GM06990 (cell line): ENCODE results near the gene ELL3.
"Not testable (repeated sequence)": the region's sequence is repeated elsewhere in the genome, so short reads cannot be mapped to it uniquely, and the experiment has no call there.

Experiments
- DNase-seq: peaks from one replicate; pipeline ENCODE4 v3.0.0-alpha.2; 2011; ENCODE audit not compliant: insufficient read length; ENCODE audit errors: extremely low read depth
- H3K27me3 ChIP-seq: replicated peaks from 2 replicates; pipeline ENCODE4 v1.6.0; 2011; ENCODE audit warnings: low read length; ENCODE audit not compliant: control insufficient read depth, insufficient read depth
- H3K36me3 ChIP-seq: 2 replicates; pipeline ENCODE4 v1.5.1; 2011; ENCODE audit warnings: low read length; ENCODE audit not compliant: control insufficient read depth, insufficient read depth
- H3K4me3 ChIP-seq: replicated peaks from 2 replicates; pipeline ENCODE4 v1.5.1; 2011; ENCODE audit warnings: low read depth, mild to moderate bottlenecking, control low read depth, low read length
- TF ChIP-seq, protein P1 (sequence below): IDR thresholded peaks from 2 replicates; pipeline ENCODE4 v1.5.1; 2011; ENCODE audit warnings: low read length, control low read depth, mild to moderate bottlenecking, inconsistent platforms; ENCODE audit not compliant: insufficient read depth, poor library complexity, severe bottlenecking

ELL3 gene

DNA sequence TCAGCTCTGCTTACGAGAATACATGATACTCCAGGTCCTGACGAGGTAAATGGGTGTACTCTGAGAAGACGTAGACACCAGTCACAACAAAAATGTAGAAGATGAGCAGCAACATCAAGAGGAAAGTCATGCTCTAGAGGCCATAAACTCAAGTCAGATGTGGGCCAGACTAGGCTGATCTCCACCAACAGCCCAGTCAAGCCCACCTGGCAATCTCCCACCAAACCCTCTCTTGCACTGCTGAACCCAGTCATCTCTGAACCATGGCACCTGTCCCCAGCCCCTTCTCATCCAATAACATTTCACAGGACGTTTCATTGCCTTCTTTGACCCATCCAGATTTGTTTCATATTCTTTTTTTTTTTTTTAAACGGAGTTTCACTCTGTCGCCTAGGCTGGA, 41.4 kb downstream of the ELL3 start:
- DNase-seq: peak; percentile 15
- TF ChIP-seq, protein P1, sequence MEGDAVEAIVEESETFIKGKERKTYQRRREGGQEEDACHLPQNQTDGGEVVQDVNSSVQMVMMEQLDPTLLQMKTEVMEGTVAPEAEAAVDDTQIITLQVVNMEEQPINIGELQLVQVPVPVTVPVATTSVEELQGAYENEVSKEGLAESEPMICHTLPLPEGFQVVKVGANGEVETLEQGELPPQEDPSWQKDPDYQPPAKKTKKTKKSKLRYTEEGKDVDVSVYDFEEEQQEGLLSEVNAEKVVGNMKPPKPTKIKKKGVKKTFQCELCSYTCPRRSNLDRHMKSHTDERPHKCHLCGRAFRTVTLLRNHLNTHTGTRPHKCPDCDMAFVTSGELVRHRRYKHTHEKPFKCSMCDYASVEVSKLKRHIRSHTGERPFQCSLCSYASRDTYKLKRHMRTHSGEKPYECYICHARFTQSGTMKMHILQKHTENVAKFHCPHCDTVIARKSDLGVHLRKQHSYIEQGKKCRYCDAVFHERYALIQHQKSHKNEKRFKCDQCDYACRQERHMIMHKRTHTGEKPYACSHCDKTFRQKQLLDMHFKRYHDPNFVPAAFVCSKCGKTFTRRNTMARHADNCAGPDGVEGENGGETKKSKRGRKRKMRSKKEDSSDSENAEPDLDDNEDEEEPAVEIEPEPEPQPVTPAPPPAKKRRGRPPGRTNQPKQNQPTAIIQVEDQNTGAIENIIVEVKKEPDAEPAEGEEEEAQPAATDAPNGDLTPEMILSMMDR: no peak
- Histone ChIP-seq H3K27me3 (no peaks in the 10 kb centered on the region), H3K36me3 (no peaks in the 10 kb centered on the region), H3K4me3 (peak overlapping the region; percentile 51)

DNA sequence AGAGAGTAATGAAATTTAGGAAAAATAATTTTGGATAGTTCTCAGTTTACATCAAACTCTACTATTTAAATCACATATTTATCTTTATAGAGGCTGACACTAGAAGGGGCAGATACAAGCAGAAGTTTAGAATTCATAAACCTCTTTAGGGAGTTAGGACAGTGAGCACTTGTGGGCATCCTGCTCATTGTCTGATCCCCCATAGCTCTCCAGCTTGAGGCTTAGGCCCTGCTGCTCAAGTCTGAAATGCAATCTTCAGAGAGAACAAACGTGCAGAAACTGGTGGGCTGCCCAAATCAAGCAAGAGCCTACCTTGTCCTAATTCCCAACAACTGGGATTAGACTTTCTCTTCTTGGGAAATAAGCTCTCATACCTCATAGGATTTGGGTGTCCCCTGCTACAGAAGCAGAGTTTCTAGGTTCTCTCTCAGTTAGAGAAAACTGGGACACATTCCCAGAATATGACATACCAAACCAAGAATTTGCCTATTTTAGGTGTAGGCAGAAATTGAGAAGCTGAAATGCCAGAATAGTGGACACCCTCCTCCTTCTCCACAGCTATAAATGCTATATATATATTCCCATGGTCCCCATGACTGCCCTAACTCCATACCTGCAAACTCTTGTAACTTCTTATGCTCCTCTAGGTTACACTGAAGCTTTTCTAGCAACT, 48.6 kb downstream of the ELL3 start:
- not testable (repeated sequence) for DNase-seq, H3K27me3 ChIP-seq, H3K36me3 ChIP-seq, H3K4me3 ChIP-seq

DNA sequence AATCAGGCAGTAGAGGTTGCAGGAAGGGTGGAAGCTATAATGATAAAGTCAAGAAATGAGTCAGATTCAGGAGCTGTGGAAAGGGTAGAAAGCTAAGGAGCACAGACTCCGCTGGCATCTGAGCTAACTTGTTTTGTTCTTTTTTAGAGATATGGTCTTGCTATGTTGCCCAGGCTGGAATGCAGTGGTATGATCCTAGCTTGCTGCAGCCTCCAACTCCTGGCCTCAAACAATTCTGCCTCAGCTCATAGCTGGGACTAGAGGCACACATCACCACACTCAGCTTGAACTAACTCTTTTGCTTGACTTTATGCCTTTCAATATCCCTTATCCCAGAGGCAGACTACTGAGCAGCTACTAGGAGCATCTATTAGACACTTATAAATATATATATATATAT, 50.5 kb downstream of the ELL3 start:
- not testable (repeated sequence) for H3K36me3 ChIP-seq, H3K4me3 ChIP-seq, H3K27me3 ChIP-seq, DNase-seq

DNA sequence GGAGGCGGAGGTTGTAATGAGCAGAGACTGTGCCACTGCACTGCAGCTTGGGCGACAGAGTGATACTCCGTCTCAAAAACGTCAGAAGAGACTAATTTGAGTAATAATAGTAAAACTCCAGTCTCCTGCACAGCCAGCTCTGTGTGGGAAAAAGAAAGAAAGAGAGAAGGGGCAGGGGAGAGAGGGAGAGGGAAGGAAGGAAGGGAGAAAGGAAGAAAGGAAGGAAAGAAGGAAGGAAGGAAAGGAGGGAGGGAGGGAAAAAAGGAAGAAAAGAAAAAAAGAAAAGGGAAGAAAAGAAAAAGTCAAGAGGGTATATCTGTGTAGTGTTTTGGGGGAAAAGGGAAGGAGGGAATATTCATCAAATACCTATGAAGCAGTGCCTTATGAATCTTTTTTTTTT, 53.6 kb downstream of the ELL3 start:
- Histone ChIP-seq H3K4me3 (no peak overlapping the region), H3K36me3 (no peaks in the 10 kb centered on the region), H3K27me3 (no peaks in the 10 kb centered on the region)
- TF ChIP-seq, protein P1: no peak
- no peak for DNase-seq
